ENCODE results near the gene TMEM186. TPM values are rescaled to one million over a fixed set of nuclear protein-coding genes. Genes with fewer than 3 reads are reported as not detected.

The TMEM186 gene
- total RNA-seq, 1 experiment from 2014 or later, result 12.4 TPM

DNA sequence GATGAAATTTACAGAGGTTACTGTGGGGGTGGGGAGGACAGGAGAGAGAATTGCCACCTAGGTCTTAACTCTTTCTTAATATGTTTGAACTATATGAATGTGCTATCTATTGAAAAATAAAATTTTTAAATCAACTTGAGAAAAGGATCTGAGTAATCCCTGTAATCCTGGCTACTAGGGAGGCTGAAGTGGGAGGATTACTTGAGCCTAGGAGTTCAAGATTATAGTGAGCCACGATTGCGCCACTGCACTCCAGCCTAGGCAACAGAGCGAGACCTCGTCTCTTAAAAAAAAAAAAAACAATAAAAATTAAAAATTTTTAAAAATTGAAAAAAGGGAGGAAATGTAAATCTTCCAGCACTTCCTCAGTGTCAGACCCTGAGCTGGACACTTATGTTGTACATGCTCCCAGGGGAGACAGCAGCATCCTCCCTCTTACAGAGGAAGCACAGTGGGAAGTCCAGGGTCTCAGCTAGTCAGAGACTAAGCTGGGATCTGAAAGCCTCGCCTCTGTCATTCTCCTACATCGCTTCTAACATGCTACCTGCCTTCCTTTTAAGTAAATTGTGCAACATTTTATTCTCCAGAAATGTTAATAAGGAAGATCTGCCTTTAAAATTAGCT is 22.1 kb upstream of the TMEM186 start:
- ChIA-PET POLR2A (interaction anchor here (0.6 kb wide), 1 partner anchor 149 kb away, joined by 5 read pairs; no protein-coding TSS in a partner anchor), CTCF (no interaction called here)
- ATAC-seq (no peak), DNase-seq (ENCODE audit: low read depth, low spot score) (no peak)
- intact Hi-C loops (cut with micrococcal nuclease; ENCODE audit: unreplicated experiment) (no loop called here), in situ Hi-C loops (cut with HindIII; ENCODE audit: low pct_unique_long_range_greater_than_20kb, low sequenced_read_pairs) (no loop called here)
- Histone ChIP-seq H3K36me3 (ENCODE audit: control insufficient read depth, insufficient read depth, low read length) (peaks cover 15% of the 10 kb centered on the region; the same call in 1 of the 2 replicates), H3K4me1 (ENCODE audit: control insufficient read depth, insufficient read depth, low read length) (no peaks in the 10 kb centered on the region), H3K27ac (ENCODE audit: low read length) (no peak overlapping the region), H3K9me3 (ENCODE audit: control insufficient read depth, insufficient read depth, low read depth, low read length) (no peaks in the 10 kb centered on the region), H3K27me3 (ENCODE audit: control insufficient read depth, insufficient read depth, low read length) (no peaks in the 10 kb centered on the region), H3K4me3 (ENCODE audit: low read depth in 2 of 2, low read length in 2 of 2) (no peak overlapping the region)
- TF ChIP-seq, protein P1, sequence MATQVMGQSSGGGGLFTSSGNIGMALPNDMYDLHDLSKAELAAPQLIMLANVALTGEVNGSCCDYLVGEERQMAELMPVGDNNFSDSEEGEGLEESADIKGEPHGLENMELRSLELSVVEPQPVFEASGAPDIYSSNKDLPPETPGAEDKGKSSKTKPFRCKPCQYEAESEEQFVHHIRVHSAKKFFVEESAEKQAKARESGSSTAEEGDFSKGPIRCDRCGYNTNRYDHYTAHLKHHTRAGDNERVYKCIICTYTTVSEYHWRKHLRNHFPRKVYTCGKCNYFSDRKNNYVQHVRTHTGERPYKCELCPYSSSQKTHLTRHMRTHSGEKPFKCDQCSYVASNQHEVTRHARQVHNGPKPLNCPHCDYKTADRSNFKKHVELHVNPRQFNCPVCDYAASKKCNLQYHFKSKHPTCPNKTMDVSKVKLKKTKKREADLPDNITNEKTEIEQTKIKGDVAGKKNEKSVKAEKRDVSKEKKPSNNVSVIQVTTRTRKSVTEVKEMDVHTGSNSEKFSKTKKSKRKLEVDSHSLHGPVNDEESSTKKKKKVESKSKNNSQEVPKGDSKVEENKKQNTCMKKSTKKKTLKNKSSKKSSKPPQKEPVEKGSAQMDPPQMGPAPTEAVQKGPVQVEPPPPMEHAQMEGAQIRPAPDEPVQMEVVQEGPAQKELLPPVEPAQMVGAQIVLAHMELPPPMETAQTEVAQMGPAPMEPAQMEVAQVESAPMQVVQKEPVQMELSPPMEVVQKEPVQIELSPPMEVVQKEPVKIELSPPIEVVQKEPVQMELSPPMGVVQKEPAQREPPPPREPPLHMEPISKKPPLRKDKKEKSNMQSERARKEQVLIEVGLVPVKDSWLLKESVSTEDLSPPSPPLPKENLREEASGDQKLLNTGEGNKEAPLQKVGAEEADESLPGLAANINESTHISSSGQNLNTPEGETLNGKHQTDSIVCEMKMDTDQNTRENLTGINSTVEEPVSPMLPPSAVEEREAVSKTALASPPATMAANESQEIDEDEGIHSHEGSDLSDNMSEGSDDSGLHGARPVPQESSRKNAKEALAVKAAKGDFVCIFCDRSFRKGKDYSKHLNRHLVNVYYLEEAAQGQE (IDR thresholded peaks at IDR 0.05; ENCODE audit: insufficient read depth in 1 of 2, low read depth in 2 of 2, low read length in 1 of 2), result no peak
- TF ChIP-seq TCF7L2 (IDR thresholded peaks at IDR 0.05; ENCODE audit: low read depth, low read length), result no peak
- no peak for TF ChIP-seq SIN3A (IDR thresholded peaks at IDR 0.05; ENCODE audit: borderline replicate concordance, insufficient read depth, low read depth, low read length)
- TF ChIP-seq, protein P2, sequence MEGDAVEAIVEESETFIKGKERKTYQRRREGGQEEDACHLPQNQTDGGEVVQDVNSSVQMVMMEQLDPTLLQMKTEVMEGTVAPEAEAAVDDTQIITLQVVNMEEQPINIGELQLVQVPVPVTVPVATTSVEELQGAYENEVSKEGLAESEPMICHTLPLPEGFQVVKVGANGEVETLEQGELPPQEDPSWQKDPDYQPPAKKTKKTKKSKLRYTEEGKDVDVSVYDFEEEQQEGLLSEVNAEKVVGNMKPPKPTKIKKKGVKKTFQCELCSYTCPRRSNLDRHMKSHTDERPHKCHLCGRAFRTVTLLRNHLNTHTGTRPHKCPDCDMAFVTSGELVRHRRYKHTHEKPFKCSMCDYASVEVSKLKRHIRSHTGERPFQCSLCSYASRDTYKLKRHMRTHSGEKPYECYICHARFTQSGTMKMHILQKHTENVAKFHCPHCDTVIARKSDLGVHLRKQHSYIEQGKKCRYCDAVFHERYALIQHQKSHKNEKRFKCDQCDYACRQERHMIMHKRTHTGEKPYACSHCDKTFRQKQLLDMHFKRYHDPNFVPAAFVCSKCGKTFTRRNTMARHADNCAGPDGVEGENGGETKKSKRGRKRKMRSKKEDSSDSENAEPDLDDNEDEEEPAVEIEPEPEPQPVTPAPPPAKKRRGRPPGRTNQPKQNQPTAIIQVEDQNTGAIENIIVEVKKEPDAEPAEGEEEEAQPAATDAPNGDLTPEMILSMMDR (IDR thresholded peaks at IDR 0.05), result no peak
- no peak for TF ChIP-seq POLR2AphosphoS5 (IDR thresholded peaks at IDR 0.05; ENCODE audit: low read depth, low read length)
- no TSS peak for BruUV-seq (replicated peaks)

DNA sequence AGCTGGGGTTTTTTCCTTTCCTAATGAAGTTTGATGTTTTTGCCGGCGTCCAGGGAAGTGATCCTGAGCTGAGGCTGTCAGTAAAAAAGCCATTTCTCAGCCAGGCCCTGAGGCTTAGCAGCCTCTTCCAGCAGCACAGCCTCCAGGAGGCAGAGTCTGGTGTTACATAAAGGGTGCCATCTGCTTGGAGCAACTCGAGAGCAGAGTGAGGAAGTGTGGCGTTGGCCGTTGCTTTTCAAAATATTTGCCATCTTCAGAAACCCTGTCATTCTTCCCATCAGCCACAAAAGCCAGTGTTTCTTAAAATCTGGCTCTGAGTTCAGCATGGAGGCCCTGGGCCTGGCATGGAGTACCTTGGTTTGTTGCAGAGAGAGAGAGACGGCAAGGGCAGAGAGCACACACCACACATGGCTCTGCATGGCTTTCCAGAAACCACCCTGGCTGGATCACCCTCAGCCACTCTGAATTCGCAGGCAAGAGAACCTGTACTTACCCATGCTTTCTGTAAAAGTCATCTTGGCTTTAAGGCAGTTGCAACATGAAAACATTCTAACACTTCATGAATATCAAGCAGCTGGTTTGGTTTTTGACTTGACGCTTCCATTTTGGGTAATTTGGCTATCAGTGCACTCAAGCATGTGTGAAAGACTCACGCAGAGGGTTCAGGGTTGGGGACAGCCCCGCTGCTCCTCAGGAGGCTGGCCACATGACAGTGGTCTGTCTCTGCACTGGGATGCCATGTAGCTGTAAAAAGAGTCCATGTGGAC is 21.2 kb upstream of the TMEM186 start:
- Histone ChIP-seq H3K9me3 (ENCODE audit: control insufficient read depth, insufficient read depth, low read depth, low read length) (no peaks in the 10 kb centered on the region), H3K27ac (ENCODE audit: low read length) (no peak overlapping the region), H3K4me1 (ENCODE audit: control insufficient read depth, insufficient read depth, low read length) (no peaks in the 10 kb centered on the region), H3K27me3 (ENCODE audit: control insufficient read depth, insufficient read depth, low read length) (no peaks in the 10 kb centered on the region), H3K4me3 (ENCODE audit: low read depth in 2 of 2, low read length in 2 of 2) (no peak overlapping the region), H3K36me3 (ENCODE audit: control insufficient read depth, insufficient read depth, low read length) (peaks cover 10% of the 10 kb centered on the region; the same call in 1 of the 2 replicates)
- BruUV-seq (replicated peaks), result no TSS peak
- TF ChIP-seq, protein P1 (IDR thresholded peaks at IDR 0.05; ENCODE audit: insufficient read depth in 1 of 2, low read depth in 2 of 2, low read length in 1 of 2), result no peak
- TF ChIP-seq, protein P2 (IDR thresholded peaks at IDR 0.05), result no peak
- no peak for TF ChIP-seq POLR2AphosphoS5 (IDR thresholded peaks at IDR 0.05; ENCODE audit: low read depth, low read length)
- no peak for TF ChIP-seq TCF7L2 (IDR thresholded peaks at IDR 0.05; ENCODE audit: low read depth, low read length)
- TF ChIP-seq SIN3A (IDR thresholded peaks at IDR 0.05; ENCODE audit: borderline replicate concordance, insufficient read depth, low read depth, low read length), result no peak
- ChIA-PET POLR2A (no interaction called here), CTCF (no interaction called here)
- in situ Hi-C loops (cut with HindIII; ENCODE audit: low pct_unique_long_range_greater_than_20kb, low sequenced_read_pairs), result no loop called here
- DNase-seq (ENCODE audit: low read depth, low spot score), result no peak
- no peak for ATAC-seq
- intact Hi-C loops (cut with micrococcal nuclease; ENCODE audit: unreplicated experiment), result no loop called here
